Progenitor cell of endocrine pancreas (in vitro differentiated cells): ENCODE measurements around the gene WFIKKN1. TPM values are rescaled to one million over a fixed set of nuclear protein-coding genes. Genes with fewer than 3 reads are reported as not detected.

Experiments used
- DNase-seq: peaks from one replicate; pipeline ENCODE4 v3.0.0; 2021; ENCODE audit warnings: low spot score; ENCODE audit not compliant: unreplicated experiment
- H3K27ac Mint-ChIP-seq: 2 replicates; pipeline ENCODE4 v1.8.0; 2021; ENCODE audit warnings: mild to moderate bottlenecking, moderate library complexity, mixed read lengths
- H3K27me3 Mint-ChIP-seq: 2 replicates; pipeline ENCODE4 v1.8.0; 2021; ENCODE audit warnings: mixed read lengths
- H3K36me3 Mint-ChIP-seq: 2 replicates; pipeline ENCODE4 v1.8.0; 2022; ENCODE audit warnings: mixed read lengths; ENCODE audit not compliant: insufficient read depth
- H3K4me1 Mint-ChIP-seq: 2 replicates; pipeline ENCODE4 v1.8.0; 2021; ENCODE audit warnings: low read depth, mixed read lengths
- H3K4me3 Mint-ChIP-seq: 2 replicates; pipeline ENCODE4 v1.8.0; 2021; ENCODE audit warnings: low read depth, mild to moderate bottlenecking, moderate library complexity, mixed read lengths
- H3K9me3 Mint-ChIP-seq: 2 replicates; pipeline ENCODE4 v1.8.0; 2021; ENCODE audit warnings: low read depth, mixed read lengths
- CTCF ChIP-seq: fragments of 200-600 bp; sonication (generic); IDR thresholded peaks from one replicate; pipeline ENCODE4 v1.5.0; 2021; ENCODE audit warnings: antibody characterized with exemption, mild to moderate bottlenecking; ENCODE audit not compliant: unreplicated experiment
- total RNA-seq: library from RNA; stranded (reverse); gene quantifications from 2 replicates; pipeline ENCODE4 v1.2.1, GENCODE V29; 2021

The WFIKKN1 gene
- total RNA-seq, 1 donor from 2014 or later: 42.8 TPM

DNA sequence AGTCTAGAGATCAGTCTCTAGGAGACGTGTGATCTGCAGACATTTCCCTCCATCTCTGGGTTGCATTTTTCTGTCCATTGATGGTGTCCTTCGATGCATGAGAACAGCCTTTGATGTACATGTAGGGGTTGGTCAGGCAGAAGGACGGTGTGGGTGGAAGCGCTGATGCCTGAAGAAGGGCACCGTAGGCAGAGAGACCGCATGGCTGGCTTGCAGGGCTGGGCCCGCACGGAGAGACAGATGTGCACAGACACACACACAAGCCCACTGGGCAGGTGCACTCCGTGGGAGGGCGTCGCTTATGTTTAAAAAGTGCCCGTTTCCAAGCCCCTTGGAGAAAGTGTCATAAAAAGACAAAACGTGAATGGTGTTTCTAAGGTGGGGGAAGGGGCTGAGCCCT, 15.7 kb upstream of the WFIKKN1 start:
- peaks cover 2% of the 10 kb centered on the region for H3K4me1 Mint-ChIP-seq
- H3K27me3 Mint-ChIP-seq: no peaks in the 10 kb centered on the region
- H3K9me3 Mint-ChIP-seq: no peaks in the 10 kb centered on the region
- no peak overlapping the region for H3K4me3 Mint-ChIP-seq
- H3K36me3 Mint-ChIP-seq: peaks cover 11% of the 10 kb centered on the region
- TF ChIP-seq CTCF: no peak
- no peak for DNase-seq
- no peak overlapping the region for H3K27ac Mint-ChIP-seq

- H3K27ac Mint-ChIP-seq: no peak overlapping the region
- H3K36me3 Mint-ChIP-seq: peaks cover 11% of the 10 kb centered on the region
- no peak for DNase-seq
- H3K4me1 Mint-ChIP-seq: no peaks in the 10 kb centered on the region
- H3K27me3 Mint-ChIP-seq: no peaks in the 10 kb centered on the region
- no peaks in the 10 kb centered on the region for H3K9me3 Mint-ChIP-seq
- TF ChIP-seq CTCF: no peak
- H3K4me3 Mint-ChIP-seq: no peak overlapping the region
Measured at GRCh38 chr16:616733-617586, 13.8 kb upstream of the WFIKKN1 start.

DNA sequence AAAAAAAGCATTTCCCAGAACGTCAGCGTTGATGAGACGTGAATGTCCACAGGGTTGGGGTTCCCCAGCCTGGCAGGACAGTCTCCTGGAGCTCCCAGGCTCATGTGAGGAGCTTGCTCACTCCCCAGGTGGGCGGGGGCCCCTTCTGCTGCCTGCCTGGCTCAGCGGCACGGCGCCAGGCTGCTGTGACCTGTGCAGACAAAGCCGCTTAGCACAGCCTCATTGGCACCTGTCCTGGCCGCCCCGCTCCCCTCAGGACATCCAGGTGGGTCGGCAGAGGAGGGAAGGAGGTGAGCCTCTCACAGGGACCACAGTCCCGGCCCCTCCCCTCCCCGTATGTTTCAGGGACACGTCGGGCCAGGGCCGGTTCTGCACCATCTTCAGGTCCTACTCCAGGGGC, 12.9 kb upstream of the WFIKKN1 start:
- no peak for DNase-seq

GRCh38 chr16:619476-620100, 11.2 kb upstream of the WFIKKN1 start:
- H3K4me3 Mint-ChIP-seq: no peak overlapping the region
- H3K27me3 Mint-ChIP-seq: no peaks in the 10 kb centered on the region
- DNase-seq: no peak
- TF ChIP-seq CTCF: no peak
- H3K4me1 Mint-ChIP-seq: no peaks in the 10 kb centered on the region
- no peak overlapping the region for H3K27ac Mint-ChIP-seq
- peaks cover 5% of the 10 kb centered on the region for H3K36me3 Mint-ChIP-seq
- no peaks in the 10 kb centered on the region for H3K9me3 Mint-ChIP-seq

More for the DNA sequence above, 12.9 kb upstream of the WFIKKN1 start:
- H3K27me3 Mint-ChIP-seq: no peaks in the 10 kb centered on the region
- H3K36me3 Mint-ChIP-seq: peaks cover 11% of the 10 kb centered on the region
- no peak overlapping the region for H3K4me3 Mint-ChIP-seq
- H3K4me1 Mint-ChIP-seq: no peaks in the 10 kb centered on the region
- TF ChIP-seq CTCF: no peak
- H3K9me3 Mint-ChIP-seq: no peaks in the 10 kb centered on the region
- no peak overlapping the region for H3K27ac Mint-ChIP-seq

DNA sequence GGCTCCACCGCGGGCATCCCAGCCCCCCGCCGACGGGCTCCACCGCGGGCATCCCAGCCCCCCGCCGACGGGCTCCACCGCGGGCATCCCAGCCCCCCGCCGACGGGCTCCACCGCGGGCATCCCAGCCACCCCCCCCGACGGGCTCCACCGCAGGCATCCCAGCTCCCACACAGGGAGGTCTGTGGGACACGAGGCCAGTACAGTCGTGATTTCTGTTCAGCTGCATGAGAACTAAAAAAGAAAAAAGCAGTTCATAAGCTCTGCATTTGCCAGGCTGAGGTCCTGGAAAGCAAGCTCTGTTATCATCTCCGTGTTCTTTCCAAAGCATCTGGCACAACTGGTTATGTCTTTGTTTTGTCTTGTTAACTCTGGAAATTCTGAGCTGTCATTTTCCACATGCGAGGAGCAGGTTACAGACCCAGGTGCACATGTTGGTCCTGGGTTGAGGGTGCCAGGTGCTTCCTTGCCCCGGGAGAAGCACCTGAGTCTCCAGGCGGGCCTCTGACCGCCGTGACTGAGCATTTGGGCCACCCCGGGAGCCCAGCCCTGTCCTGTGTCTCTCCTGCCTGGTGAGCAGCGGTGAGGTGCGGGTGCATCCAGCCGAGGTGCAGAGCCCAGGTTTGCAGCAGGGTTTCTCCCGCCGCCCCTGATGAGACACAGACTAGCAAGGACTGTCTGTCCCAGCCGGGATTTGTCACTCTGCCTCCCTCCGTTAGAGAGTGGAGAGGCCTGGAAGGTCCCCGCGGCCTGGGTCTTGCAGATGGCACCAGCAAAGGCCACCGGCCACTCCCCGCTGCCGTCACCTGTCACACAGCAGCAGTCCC, 9.9 kb upstream of the WFIKKN1 start:
- Mint-ChIP-seq H3K36me3 (no peaks in the 10 kb centered on the region), H3K4me3 (no peak overlapping the region), H3K27me3 (no peaks in the 10 kb centered on the region), H3K4me1 (no peaks in the 10 kb centered on the region), H3K9me3 (no peaks in the 10 kb centered on the region), H3K27ac (no peak overlapping the region)
- DNase-seq: no peak
- TF ChIP-seq CTCF: no peak
